A549 (cell line): ENCODE data around the gene SNTG2. TPM values are rescaled to one million over a fixed set of nuclear protein-coding genes. Genes with fewer than 3 reads are reported as not detected.

Experiments used
- ATAC-seq, 2 experiments: fragments of 200-7000 bp in 1 of 2; fragments of >200 bp in 1 of 2; cut with Nextera tagmentation in 1 of 2; cut with Tn5 transposase in 1 of 2; 3 replicates each; pipeline versions ENCODE4 v1.8.0 to v1.9.1; 2018 to 2020; ENCODE audit warnings: mild to moderate bottlenecking in 1 of 2, moderate library complexity in 1 of 2
- CTCF ChIA-PET: fragments of 300-600 bp; sonication (Branson Sonifier 250); formaldehyde crosslinking; extraction: SDS; loops from one replicate; lab custom pipeline; 2021; ENCODE audit warnings: antibody characterized with exemption, inconsistent platforms; lab: Yijun Ruan, JAX
- POLR2A ChIA-PET: fragments of 350-600 bp; formaldehyde crosslinking; extraction: SDS; loops from one replicate; lab custom pipeline; 2021; ENCODE audit warnings: antibody characterized with exemption, inconsistent platforms; lab: Yijun Ruan, JAX
- DNase-seq, 2 experiments: peaks; one replicate each; pipeline versions ENCODE4 v3.0.0 to v3.0.0-alpha.2; 2011 to 2016; ENCODE audit warnings: low read depth in 1 of 2, low spot score in 1 of 2
- FAIRE-seq: peaks from 2 replicates; lab custom pipeline; 2011; peaks lifted over from hg19 to GRCh38; lab: Jason Lieb, UNC
- H3K27ac ChIP-seq, 2 experiments: fragments of >200 bp; sonication (Bioruptor Twin); formaldehyde crosslinking; 3 replicates each; pipeline ENCODE4 v1.5.1; 2016 to 2017
- H3K4me1 ChIP-seq: fragments of >200 bp; sonication (Bioruptor Twin); formaldehyde crosslinking; 3 replicates; pipeline ENCODE4 v1.6.1; 2016
- H3K4me2 ChIP-seq: fragments of >200 bp; sonication (Bioruptor Twin); formaldehyde crosslinking; 3 replicates; pipeline ENCODE4 v1.6.1; 2016
- H3K4me3 ChIP-seq: fragments of >200 bp; sonication (Bioruptor Twin); formaldehyde crosslinking; 3 replicates; pipeline ENCODE4 v1.5.1; 2016
- H3K9me3 ChIP-seq: fragments of >200 bp; sonication (Bioruptor Twin); formaldehyde crosslinking; 3 replicates; pipeline ENCODE4 v1.6.1; 2016
- BHLHE40 ChIP-seq: IDR thresholded peaks from 2 replicates; pipeline ENCODE4 v1.6.1; 2012; ENCODE audit warnings: low read depth, low read length, inconsistent platforms
- CEBPB ChIP-seq, 2 experiments: fragments of >200 bp in 1 of 2; sonication (Bioruptor Twin) in 1 of 2; formaldehyde crosslinking in 1 of 2; IDR thresholded peaks; 2 replicates each; pipeline ENCODE4 v1.6.1; 2012 to 2016
- EP300 ChIP-seq, 2 experiments: fragments of >200 bp; sonication (Bioruptor Twin); formaldehyde crosslinking; IDR thresholded peaks; 2 replicates in 1 of 2; 3 replicates in 1 of 2; pipeline ENCODE4 v1.6.1; 2016 to 2017
- ESRRA ChIP-seq: fragments of 150-350 bp; IDR thresholded peaks from 2 replicates; pipeline ENCODE4 v1.6.1; 2014; ENCODE audit warnings: mild to moderate bottlenecking, low read length, borderline replicate concordance
- FOSB ChIP-seq: fragments of 250-450 bp; sonication (Bioruptor Pico); IDR thresholded peaks from 2 replicates; pipeline ENCODE4 v1.5.0; 2020; ENCODE audit warnings: mild to moderate bottlenecking, moderate library complexity
- HEYL ChIP-seq: fragments of 250-450 bp; sonication (Bioruptor Pico); IDR thresholded peaks from 2 replicates; pipeline ENCODE4 v1.8.0; 2021; ENCODE audit warnings: mild to moderate bottlenecking, moderate library complexity
- HOXB5 ChIP-seq: fragments of 250-450 bp; sonication (Bioruptor Pico); IDR thresholded peaks from 2 replicates; pipeline ENCODE4 v1.5.0; 2020; ENCODE audit warnings: mild to moderate bottlenecking, moderate library complexity
- JUN ChIP-seq, 2 experiments: fragments of >200 bp; sonication (Bioruptor Twin); formaldehyde crosslinking; IDR thresholded peaks; 2 replicates in 1 of 2; 3 replicates in 1 of 2; pipeline ENCODE4 v1.6.1; 2016 to 2017
- NPAS2 ChIP-seq: fragments of 250-450 bp; sonication (Bioruptor Pico); IDR thresholded peaks from 2 replicates; pipeline ENCODE4 v1.8.0; 2022; ENCODE audit warnings: mild to moderate bottlenecking, moderate library complexity, borderline replicate concordance
- POLR2A ChIP-seq: IDR thresholded peaks from 2 replicates; pipeline ENCODE4 v1.6.1; 2012; ENCODE audit warnings: mild to moderate bottlenecking, low read length
- RARB ChIP-seq: fragments of 250-450 bp; sonication (Bioruptor Pico); IDR thresholded peaks from 2 replicates; pipeline ENCODE4 v1.8.0; 2021; ENCODE audit warnings: mild to moderate bottlenecking, moderate library complexity
- REST ChIP-seq: fragments of 200-600 bp; sonication (generic); IDR thresholded peaks from 2 replicates; pipeline ENCODE4 v1.6.1; 2016; ENCODE audit warnings: antibody characterized with exemption, mild to moderate bottlenecking, moderate library complexity
- RFX5 ChIP-seq: fragments of 450-650 bp; IDR thresholded peaks from 2 replicates; pipeline ENCODE4 v1.7.1; 2014; ENCODE audit warnings: antibody characterized with exemption, mild to moderate bottlenecking, moderate library complexity
- ZFP36 ChIP-seq: fragments of 450-650 bp; IDR thresholded peaks from 2 replicates; pipeline ENCODE4 v1.6.1; 2014; ENCODE audit warnings: borderline replicate concordance; ENCODE audit not compliant: partially characterized antibody
- WGBS: methylation state at CpG from one replicate; pipeline ENCODE4 v1.1.6; 2017; ENCODE audit errors: missing lambda C conversion rate; 5-methylcytosine and 5-hydroxymethylcytosine counted together
- polyA plus RNA-seq, 4 experiments: library from polyadenylated mRNA; depleted of rRNA in 3 of 4; stranded (reverse); fragments of >200 nt; fragmentation: RNase III in 1 of 4; extraction: RNeasy Plus Mini Kit Qiagen cat#74134 plus additional on column Dnase treatment in 1 of 4; gene quantifications; 2 replicates in 3 of 4; 3 replicates in 1 of 4; pipeline ENCODE4 v1.2.3, GENCODE V29; 2011 to 2017
- TF ChIP-seq, protein P1 (sequence below): fragments of >200 bp; sonication (Bioruptor Twin); formaldehyde crosslinking; IDR thresholded peaks from 3 replicates; pipeline ENCODE4 v1.6.1; 2016
- TF ChIP-seq, protein P2 (sequence below): fragments of 250-450 bp; sonication (Bioruptor Pico); IDR thresholded peaks from 2 replicates; pipeline ENCODE4 v1.5.0; 2021; ENCODE audit warnings: mild to moderate bottlenecking, moderate library complexity, borderline replicate concordance
- TF ChIP-seq, protein P3 (sequence below): fragments of >200 bp; sonication (Bioruptor Twin); formaldehyde crosslinking; IDR thresholded peaks from 2 replicates; pipeline ENCODE4 v1.6.1; 2016
- TF ChIP-seq, protein P4 (sequence below): fragments of >200 bp; sonication (Bioruptor Twin); formaldehyde crosslinking; IDR thresholded peaks from 3 replicates; pipeline ENCODE4 v1.5.1; 2016

SNTG2 gene
- polyA plus RNA-seq, 2 of the 4 experiments (the other 2 are of a cell fraction) = not detected

- POLR2A ChIA-PET = no interaction called here
- no peak for DNase-seq
- H3K4me3 ChIP-seq = no peak overlapping the region
- ATAC-seq = no peak
- no peaks in the 10 kb centered on the region for H3K9me3 ChIP-seq
- H3K27ac ChIP-seq = no peak overlapping the region
- no peak for TF ChIP-seq REST
- no peak for TF ChIP-seq JUN (IDR thresholded peaks at IDR 0.05)
- TF ChIP-seq, protein P1, sequence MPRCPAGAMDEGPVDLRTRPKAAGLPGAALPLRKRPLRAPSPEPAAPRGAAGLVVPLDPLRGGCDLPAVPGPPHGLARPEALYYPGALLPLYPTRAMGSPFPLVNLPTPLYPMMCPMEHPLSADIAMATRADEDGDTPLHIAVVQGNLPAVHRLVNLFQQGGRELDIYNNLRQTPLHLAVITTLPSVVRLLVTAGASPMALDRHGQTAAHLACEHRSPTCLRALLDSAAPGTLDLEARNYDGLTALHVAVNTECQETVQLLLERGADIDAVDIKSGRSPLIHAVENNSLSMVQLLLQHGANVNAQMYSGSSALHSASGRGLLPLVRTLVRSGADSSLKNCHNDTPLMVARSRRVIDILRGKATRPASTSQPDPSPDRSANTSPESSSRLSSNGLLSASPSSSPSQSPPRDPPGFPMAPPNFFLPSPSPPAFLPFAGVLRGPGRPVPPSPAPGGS = no peak
- no peak for TF ChIP-seq RFX5
- TF ChIP-seq ZFP36 = no peak
- TF ChIP-seq ESRRA = no peak
- no peak for TF ChIP-seq HOXB5 (CRISPR knock-in tag)
- TF ChIP-seq, all 56 proteins: peak for 0
- no peak for FAIRE-seq
- 36% methylated on average over 16 of the region's 18 CpGs for WGBS
- Histone ChIP-seq H3K4me1 (no peaks in the 10 kb centered on the region), H3K4me2 (no peak overlapping the region)
- CTCF ChIA-PET = no interaction called here
These were observed 287.1 kb downstream of the SNTG2 start for GRCh38 chr2:1237783-1238182.

GRCh38 chr2:1238598-1239138, 288.0 kb downstream of the SNTG2 start:
- no peak overlapping the region for H3K4me3 ChIP-seq
- no peak overlapping the region for H3K27ac ChIP-seq
- DNase-seq = no peak
- ChIA-PET POLR2A (no interaction called here), CTCF (no interaction called here)
- no peak for TF ChIP-seq POLR2A
- no peak for TF ChIP-seq EP300 (IDR thresholded peaks at IDR 0.05)
- TF ChIP-seq, protein P2, sequence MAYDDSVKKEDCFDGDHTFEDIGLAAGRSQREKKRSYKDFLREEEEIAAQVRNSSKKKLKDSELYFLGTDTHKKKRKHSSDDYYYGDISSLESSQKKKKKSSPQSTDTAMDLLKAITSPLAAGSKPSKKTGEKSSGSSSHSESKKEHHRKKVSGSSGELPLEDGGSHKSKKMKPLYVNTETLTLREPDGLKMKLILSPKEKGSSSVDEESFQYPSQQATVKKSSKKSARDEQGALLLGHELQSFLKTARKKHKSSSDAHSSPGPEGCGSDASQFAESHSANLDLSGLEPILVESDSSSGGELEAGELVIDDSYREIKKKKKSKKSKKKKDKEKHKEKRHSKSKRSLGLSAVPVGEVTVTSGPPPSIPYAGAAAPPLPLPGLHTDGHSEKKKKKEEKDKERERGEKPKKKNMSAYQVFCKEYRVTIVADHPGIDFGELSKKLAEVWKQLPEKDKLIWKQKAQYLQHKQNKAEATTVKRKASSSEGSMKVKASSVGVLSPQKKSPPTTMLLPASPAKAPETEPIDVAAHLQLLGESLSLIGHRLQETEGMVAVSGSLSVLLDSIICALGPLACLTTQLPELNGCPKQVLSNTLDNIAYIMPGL (CRISPR knock-in tag) = no peak
- TF ChIP-seq CEBPB (IDR thresholded peaks at IDR 0.05) = no peak
- no peak for TF ChIP-seq RARB (CRISPR knock-in tag)
- TF ChIP-seq NPAS2 = no peak
- TF ChIP-seq BHLHE40 = no peak
- TF ChIP-seq, protein P3, sequence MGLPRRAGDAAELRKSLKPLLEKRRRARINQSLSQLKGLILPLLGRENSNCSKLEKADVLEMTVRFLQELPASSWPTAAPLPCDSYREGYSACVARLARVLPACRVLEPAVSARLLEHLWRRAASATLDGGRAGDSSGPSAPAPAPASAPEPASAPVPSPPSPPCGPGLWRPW = no peak
- no peak for TF ChIP-seq HEYL
- TF ChIP-seq JUN (IDR thresholded peaks at IDR 0.05) = no peak
- no peak for TF ChIP-seq FOSB (CRISPR knock-in tag)
- TF ChIP-seq, protein P4, sequence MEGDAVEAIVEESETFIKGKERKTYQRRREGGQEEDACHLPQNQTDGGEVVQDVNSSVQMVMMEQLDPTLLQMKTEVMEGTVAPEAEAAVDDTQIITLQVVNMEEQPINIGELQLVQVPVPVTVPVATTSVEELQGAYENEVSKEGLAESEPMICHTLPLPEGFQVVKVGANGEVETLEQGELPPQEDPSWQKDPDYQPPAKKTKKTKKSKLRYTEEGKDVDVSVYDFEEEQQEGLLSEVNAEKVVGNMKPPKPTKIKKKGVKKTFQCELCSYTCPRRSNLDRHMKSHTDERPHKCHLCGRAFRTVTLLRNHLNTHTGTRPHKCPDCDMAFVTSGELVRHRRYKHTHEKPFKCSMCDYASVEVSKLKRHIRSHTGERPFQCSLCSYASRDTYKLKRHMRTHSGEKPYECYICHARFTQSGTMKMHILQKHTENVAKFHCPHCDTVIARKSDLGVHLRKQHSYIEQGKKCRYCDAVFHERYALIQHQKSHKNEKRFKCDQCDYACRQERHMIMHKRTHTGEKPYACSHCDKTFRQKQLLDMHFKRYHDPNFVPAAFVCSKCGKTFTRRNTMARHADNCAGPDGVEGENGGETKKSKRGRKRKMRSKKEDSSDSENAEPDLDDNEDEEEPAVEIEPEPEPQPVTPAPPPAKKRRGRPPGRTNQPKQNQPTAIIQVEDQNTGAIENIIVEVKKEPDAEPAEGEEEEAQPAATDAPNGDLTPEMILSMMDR = no peak
- 26% methylated on average over 13 of the region's 14 CpGs for WGBS
- H3K4me1 ChIP-seq = no peaks in the 10 kb centered on the region
- FAIRE-seq = no peak
- no peak overlapping the region for H3K4me2 ChIP-seq
- ATAC-seq = no peak
- no peaks in the 10 kb centered on the region for H3K9me3 ChIP-seq
